GM18508 (cell line): ENCODE measurements around the gene TMEM191C.
"Not testable (repeated sequence)": the region's sequence is repeated elsewhere in the genome, so short reads cannot be mapped to it uniquely, and the experiment has no call there.

Source experiments
- ATAC-seq: cut with Tn5 transposase; IDR thresholded peaks from one replicate; pipeline ENCODE4 v1.9.1; 2021; ENCODE audit warnings: moderate number of reproducible peaks; ENCODE audit not compliant: insufficient read depth, unreplicated experiment

Gene TMEM191C

DNA sequence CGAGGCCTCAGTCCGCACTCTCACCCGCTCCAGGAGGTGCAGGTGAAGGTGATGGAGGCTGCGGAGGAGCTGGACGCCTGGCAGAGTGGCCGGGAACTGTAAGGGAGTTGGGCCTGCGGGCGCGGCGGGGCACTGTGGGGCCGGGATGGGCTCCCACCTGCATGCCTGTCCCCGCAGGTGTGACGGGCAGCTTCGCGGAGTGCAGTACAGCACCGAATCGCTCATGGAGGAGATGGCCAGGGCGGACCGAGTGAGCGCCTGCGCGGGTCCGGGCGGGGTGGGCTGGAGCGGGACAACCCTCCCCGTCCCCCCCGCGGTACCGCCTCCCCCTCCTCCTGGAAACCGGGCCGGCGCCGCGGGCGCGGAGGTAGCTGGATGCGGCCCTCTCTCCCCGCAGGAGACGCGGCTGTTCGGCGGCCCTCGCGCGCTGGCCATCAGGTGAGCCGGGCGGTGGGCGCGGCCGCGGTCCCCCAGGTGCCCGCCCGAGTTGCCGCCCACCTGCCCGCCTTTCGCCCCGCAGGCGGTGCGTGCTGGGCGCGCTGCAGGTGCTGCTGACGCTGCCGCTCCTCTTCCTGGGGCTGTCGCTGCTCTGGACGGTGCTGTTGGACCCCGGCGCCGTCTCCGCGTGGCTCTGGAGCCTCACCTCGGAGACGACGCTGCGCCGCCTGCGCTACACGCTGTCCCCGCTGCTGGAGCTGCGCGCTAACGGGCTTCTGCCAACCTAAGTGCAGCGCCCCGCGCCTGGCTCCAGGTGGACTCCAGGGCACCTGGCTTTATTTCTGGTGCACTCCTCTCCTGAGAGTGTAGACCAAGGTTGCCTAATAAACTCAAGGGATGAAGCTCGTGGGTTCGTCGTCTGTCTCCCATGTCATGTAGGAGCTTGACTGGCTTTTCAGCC, 2.2 kb downstream of the TMEM191C start:
- not testable (repeated sequence) for ATAC-seq

DNA sequence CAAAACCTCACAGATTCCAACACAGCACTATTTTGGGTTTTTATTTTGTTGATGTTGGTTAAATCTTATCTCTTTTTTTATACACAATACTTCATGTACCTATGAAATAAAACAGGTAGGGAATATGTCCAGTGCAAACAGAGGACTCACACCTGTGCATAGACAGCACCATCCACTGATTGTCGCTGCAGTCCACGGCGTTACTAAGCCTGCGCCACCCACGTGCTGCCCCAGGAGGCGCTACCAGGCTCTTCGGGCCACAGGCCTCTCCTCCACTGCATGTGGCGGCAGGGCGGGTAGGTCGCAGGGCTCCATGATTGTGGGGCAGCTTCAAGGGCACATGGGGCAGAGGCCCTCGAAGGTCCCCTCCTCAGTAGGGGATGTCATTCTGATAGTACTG, 5.8 kb downstream of the TMEM191C start:
- ATAC-seq = not testable (repeated sequence)

- not testable (repeated sequence) for ATAC-seq
Observed at GRCh38 chr22:21473664-21474063, 6.5 kb downstream of the TMEM191C start.

- not testable (repeated sequence) for ATAC-seq
Observed at GRCh38 chr22:21484039-21484438, 16.9 kb downstream of the TMEM191C start.

DNA sequence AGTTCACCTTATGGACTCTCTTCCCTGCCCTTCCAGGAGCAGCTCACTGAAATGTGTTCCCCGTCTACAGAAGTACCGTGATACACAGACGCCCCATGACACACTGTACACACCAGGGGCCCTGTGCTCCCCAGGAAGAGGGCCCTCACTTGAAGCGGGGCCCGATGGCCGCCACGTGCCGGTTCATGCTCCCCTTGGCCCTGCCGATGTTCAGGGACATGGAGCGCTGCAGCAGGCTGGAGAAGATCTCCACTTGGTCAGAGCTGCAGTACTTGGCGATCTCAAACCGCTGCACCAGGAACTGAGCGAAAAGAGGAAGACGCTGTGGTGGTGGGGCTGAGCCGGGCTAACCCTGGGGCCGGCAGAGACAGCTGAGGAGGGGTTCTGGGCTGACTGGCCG, 20.5 kb downstream of the TMEM191C start:
- ATAC-seq = not testable (repeated sequence)

DNA sequence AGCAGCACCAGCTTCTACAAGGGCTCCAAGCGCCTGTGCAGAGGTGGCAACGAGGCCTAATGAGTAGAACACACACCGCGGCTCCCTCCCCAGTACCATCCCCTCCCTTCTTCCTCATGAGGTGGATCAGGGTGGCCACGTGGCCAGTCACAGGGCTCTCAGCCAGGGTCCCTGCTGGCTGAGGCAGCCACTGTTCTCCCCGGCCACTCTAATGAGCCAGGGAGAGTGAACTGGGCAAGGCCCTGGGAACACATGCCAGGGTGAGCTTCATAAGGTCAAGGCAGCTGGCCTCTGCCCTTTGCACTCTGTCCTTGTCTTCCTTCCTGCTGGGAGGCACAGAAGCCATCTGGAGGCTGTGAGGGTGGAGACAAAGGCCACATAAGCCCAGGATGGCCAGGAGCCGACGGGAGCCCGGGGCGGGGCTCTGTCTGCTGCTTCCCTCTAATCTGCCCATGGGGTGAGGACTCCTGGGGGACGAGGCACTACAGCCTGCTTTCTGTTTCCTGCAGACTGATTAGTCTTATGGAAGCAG, 22.0 kb downstream of the TMEM191C start:
- ATAC-seq = not testable (repeated sequence)

- ATAC-seq = not testable (repeated sequence)
Observed at GRCh38 chr22:21490556-21490955, 23.4 kb downstream of the TMEM191C start.

DNA sequence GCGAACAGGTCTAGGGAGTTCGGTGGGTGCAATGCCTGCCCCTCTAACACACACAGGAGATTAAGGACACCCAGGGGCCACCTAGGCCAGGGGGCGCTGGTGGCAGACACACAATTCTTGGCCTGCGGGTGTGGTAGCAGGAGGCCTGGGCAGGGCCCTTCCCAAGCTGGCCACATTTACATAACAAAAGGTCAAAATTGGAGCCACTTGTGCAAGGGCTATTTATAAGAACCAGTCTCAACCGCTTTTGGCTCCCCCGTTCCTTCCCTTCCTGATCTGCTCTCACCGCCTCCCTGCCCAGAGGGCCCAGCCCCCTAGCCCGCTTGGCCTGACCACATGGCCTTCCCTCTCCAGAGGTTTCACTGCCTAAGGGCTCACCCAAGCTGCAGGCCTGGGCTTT, 25.1 kb downstream of the TMEM191C start:
- not testable (repeated sequence) for ATAC-seq

- ATAC-seq = not testable (repeated sequence)
Observed at GRCh38 chr22:21493789-21494782, 26.9 kb downstream of the TMEM191C start.

- not testable (repeated sequence) for ATAC-seq
Observed at GRCh38 chr22:21497984-21498383, 30.8 kb downstream of the TMEM191C start.

DNA sequence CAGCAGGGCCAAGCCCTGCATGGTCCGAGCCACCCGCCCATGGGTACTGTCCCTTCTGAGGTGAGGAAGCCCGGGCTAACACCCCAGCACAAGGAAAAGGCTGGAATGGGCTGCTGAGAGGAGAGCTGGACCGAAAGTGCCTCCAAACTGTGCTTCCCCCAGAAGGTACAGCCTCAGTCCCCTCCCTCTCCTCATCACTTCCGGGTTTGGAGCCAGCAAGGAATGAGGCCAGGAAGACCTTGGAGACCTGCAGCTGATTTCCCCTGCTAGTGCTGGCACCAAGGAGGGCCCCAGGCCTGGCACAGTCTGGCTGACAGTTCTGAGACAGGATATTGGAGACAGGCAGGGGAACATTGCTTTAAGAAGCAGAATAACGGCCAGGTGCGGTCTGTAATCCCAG, 31.3 kb downstream of the TMEM191C start:
- ATAC-seq = not testable (repeated sequence)

GRCh38 chr22:21499623-21500506, 32.7 kb downstream of the TMEM191C start:
- ATAC-seq = not testable (repeated sequence)

DNA sequence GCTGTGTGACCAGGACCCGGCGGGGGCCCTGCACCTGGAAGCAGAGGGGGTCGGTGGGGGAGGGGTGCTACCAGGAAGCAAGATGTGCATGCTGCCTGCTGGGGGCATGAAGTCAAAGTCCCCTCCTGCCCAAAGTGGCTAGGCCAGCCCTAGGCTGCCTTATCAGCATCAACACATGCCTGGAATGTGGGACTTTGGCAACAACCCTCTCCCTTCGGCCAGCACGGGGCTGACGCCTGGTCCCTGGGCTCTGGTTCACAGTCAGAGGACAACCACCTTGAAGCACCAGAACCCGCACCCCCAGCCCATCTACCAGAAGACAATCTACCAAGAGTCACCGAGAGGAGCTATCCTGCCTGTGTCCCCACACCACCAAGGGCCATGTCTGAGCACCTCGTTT, 43.2 kb downstream of the TMEM191C start:
- not testable (repeated sequence) for ATAC-seq

GRCh38 chr22:21512022-21512421, 44.8 kb downstream of the TMEM191C start:
- not testable (repeated sequence) for ATAC-seq

DNA sequence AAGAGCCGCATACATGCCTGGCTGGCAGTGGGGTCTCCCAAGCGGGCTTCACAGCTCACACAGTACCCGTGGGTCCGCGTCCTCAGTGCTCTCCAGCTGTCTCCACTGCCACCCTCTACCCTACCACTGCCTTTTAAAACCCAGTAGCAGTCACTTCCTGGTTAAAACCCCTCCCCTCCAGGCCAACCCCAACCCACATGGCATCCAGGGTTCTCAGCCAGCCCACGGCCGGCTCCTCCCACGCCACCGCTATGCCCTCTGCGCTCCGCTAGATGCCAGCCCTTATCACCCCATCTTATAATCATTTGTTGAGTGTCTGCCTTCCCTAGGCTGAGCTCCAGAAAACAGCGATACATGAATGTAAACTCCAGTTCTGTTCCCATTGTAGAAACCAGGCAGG, 46.9 kb downstream of the TMEM191C start:
- not testable (repeated sequence) for ATAC-seq

DNA sequence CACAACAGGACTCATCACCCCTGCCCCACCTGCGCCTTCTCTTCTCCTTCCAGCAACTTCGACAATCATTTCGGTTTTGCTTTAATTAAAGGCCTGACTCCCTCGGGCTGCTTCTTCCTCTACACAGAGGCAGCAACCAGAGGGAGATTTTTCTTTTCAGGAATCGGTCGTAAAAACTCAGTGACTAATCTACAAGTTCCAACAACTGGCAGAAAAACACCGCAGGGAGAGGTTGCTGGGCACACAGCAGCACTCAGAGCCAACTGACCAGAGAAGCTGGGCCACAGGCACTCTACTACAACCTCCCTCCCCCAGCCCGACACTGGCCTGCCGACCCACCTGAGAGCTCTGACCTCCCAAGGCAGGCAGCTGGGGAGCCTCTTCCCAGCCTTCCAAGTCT, 48.0 kb downstream of the TMEM191C start:
- not testable (repeated sequence) for ATAC-seq

DNA sequence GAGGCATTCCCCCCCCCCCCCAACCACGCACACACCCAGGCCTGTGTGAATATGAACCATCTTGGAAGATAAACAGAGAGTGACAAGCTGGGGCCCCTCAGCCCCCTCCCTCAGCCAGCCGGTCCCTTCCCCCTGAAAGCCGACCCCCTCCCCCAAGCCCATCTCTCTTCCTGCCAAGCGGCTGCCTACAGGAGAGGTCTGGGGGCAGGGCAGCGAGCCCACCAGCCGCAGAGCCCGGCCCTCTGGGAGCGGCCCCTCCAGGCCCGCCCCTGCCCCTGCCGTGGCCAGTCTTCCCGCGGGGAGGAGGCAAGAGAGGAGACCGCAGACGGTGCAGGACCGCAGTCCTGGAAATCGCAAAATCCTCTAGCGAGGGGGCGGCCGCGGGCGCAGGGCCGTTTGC, 49.3 kb downstream of the TMEM191C start:
- not testable (repeated sequence) for ATAC-seq

DNA sequence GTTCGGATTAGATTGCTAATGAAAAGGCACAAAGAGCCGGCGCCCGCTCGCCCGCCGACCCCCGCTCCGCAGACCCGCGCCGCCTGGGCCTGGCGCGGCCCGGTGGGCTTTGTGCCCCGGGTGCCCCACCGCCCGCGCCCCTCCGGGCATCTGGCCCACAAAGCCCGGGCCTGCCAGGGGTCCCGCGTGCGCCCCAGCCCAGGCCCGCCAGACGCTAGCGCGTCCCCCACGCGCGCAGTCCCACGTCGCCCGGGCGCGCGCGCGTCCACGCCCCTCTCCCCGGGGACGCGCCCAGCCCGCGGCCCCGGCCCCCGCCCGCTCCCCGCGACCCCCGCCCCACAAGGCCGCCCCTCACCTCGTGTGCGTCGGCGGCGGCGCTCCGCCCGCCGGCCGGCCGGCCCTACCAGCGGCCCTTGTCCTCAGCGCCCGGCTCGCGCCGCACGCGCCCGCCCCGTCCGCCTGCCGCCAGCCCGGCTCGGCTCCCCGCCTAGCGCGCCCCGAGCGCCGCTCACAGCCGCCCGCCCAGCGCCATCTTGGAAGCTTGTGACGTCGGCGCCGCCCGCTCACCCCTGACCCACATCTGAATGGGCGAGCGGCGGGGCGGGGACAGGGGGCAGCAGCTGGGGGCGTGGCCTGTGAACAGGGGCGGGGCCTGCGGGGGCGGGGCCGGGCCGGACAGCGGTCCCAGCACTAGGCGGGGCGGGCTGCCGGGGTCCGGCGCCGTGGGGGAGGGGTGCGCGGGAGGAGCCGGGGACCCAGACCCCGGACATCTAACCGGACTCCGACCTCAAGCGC, 50.0 kb downstream of the TMEM191C start:
- ATAC-seq = not testable (repeated sequence)
